ENCODE measurements around the gene WSB2. TPM values are rescaled to one million over a fixed set of nuclear protein-coding genes. Genes with fewer than 3 reads are reported as not detected.

WSB2 gene
- total RNA-seq, 1 experiment from 2014 or later: 193 TPM

- Histone ChIP-seq H3K27me3 (ENCODE audit: control insufficient read depth, insufficient read depth, low read length) (no peaks in the 10 kb centered on the region), H3K27ac (ENCODE audit: low read length) (peak overlapping the region; percentile 30; the same call in 1 of the 2 replicates), H3K36me3 (ENCODE audit: control insufficient read depth, insufficient read depth, low read length) (peaks cover 45% of the 10 kb centered on the region), H3K4me3 (ENCODE audit: low read depth in 2 of 2, low read length in 2 of 2) (no peak overlapping the region), H3K4me1 (ENCODE audit: control insufficient read depth, insufficient read depth, low read length) (0 out of 2 replicates have a peak, but pooled peaks cover 5% of the 10 kb centered on the region), H3K9me3 (ENCODE audit: control insufficient read depth, insufficient read depth, low read depth, low read length) (no peaks in the 10 kb centered on the region)
- in situ Hi-C loops (cut with HindIII; ENCODE audit: low pct_unique_long_range_greater_than_20kb, low sequenced_read_pairs): no loop called here
- intact Hi-C loops (cut with micrococcal nuclease; ENCODE audit: unreplicated experiment): loop anchor here (5.0 kb wide), 1 partner anchor 157 kb away; no protein-coding TSS in a partner anchor
- ChIA-PET POLR2A (interaction anchor here (0.6 to 0.7 kb wide), 3 partner anchors 11 to 136 kb away, joined by 3 to 10 read pairs (median 5); no protein-coding TSS in a partner anchor), CTCF (interaction anchor here (0.6 to 0.7 kb wide), 2 partner anchors 21 to 592 kb away, joined by 3 to 7 read pairs; no protein-coding TSS in a partner anchor)
- BruUV-seq (replicated peaks): no TSS peak
- no peak for ATAC-seq
- no peak for TF ChIP-seq POLR2AphosphoS5 (IDR thresholded peaks at IDR 0.05; ENCODE audit: low read depth, low read length)
- TF ChIP-seq REST (IDR thresholded peaks at IDR 0.05; ENCODE audit: insufficient read depth in 1 of 2, low read depth in 2 of 2, low read length in 1 of 2): no peak
- TF ChIP-seq CTCF (IDR thresholded peaks at IDR 0.05): no peak
- no peak for TF ChIP-seq SIN3A (IDR thresholded peaks at IDR 0.05; ENCODE audit: borderline replicate concordance, insufficient read depth, low read depth, low read length)
- TF ChIP-seq TCF7L2 (IDR thresholded peaks at IDR 0.05; ENCODE audit: low read depth, low read length): no peak
- DNase-seq (ENCODE audit: low read depth, low spot score): no peak
Observed at GRCh38 chr12:118033902-118034301, 27.1 kb downstream of the WSB2 start.

- ATAC-seq: no peak
- in situ Hi-C loops (cut with HindIII; ENCODE audit: low pct_unique_long_range_greater_than_20kb, low sequenced_read_pairs): no loop called here
- Histone ChIP-seq H3K36me3 (ENCODE audit: control insufficient read depth, insufficient read depth, low read length) (peaks cover 44% of the 10 kb centered on the region), H3K27ac (ENCODE audit: low read length) (peak overlapping the region; percentile 30; the same call in 1 of the 2 replicates), H3K9me3 (ENCODE audit: control insufficient read depth, insufficient read depth, low read depth, low read length) (no peaks in the 10 kb centered on the region), H3K27me3 (ENCODE audit: control insufficient read depth, insufficient read depth, low read length) (no peaks in the 10 kb centered on the region), H3K4me1 (ENCODE audit: control insufficient read depth, insufficient read depth, low read length) (0 out of 2 replicates have a peak, but pooled peaks cover 5% of the 10 kb centered on the region), H3K4me3 (ENCODE audit: low read depth in 2 of 2, low read length in 2 of 2) (no peak overlapping the region)
- POLR2A ChIA-PET: interaction anchor here (0.6 to 0.7 kb wide), 4 partner anchors 10 to 155 kb away, joined by 3 to 10 read pairs (median 4); no protein-coding TSS in a partner anchor
- TSS peak; percentile 68 for BruUV-seq (replicated peaks)
- DNase-seq (ENCODE audit: low read depth, low spot score): no peak
- intact Hi-C loops (cut with micrococcal nuclease; ENCODE audit: unreplicated experiment): loop anchor here (5.0 kb wide), 1 partner anchor 156 kb away; no protein-coding TSS in a partner anchor
- CTCF ChIA-PET: interaction anchor here (0.6 to 0.7 kb wide), 3 partner anchors 20 to 593 kb away, joined by 3 to 7 read pairs (median 4); no protein-coding TSS in a partner anchor
- TF ChIP-seq TCF7L2 (IDR thresholded peaks at IDR 0.05; ENCODE audit: low read depth, low read length) (no peak), POLR2AphosphoS5 (IDR thresholded peaks at IDR 0.05; ENCODE audit: low read depth, low read length) (no peak), SIN3A (IDR thresholded peaks at IDR 0.05; ENCODE audit: borderline replicate concordance, insufficient read depth, low read depth, low read length) (no peak), CTCF (IDR thresholded peaks at IDR 0.05) (no peak), REST (IDR thresholded peaks at IDR 0.05; ENCODE audit: insufficient read depth in 1 of 2, low read depth in 2 of 2, low read length in 1 of 2) (no peak)
Observed at GRCh38 chr12:118033323-118033722, 27.7 kb downstream of the WSB2 start.
